ENCODE measurements around the gene PKDCC.

- TF ChIP-seq CTCF (IDR thresholded peaks at IDR 0.05) = no peak
- no peak for TF ChIP-seq EZH2 (IDR thresholded peaks at IDR 0.05; ENCODE audit: borderline replicate concordance, insufficient read depth, low read depth, low read length, poor library complexity, severe bottlenecking)
These were observed 3.9 kb upstream of the PKDCC start for GRCh38 chr2:42043789-42044394.
